GM18502 (cell line): ENCODE measurements around the gene ZNF33A.
"Not testable (repeated sequence)": the region's sequence is repeated elsewhere in the genome, so short reads cannot be mapped to it uniquely, and the experiment has no call there.

Source experiments
- ATAC-seq: cut with Tn5 transposase; IDR thresholded peaks from one replicate; pipeline ENCODE4 v1.9.1; 2021; ENCODE audit warnings: mild to moderate bottlenecking; ENCODE audit not compliant: unreplicated experiment, poor library complexity

Gene ZNF33A

DNA sequence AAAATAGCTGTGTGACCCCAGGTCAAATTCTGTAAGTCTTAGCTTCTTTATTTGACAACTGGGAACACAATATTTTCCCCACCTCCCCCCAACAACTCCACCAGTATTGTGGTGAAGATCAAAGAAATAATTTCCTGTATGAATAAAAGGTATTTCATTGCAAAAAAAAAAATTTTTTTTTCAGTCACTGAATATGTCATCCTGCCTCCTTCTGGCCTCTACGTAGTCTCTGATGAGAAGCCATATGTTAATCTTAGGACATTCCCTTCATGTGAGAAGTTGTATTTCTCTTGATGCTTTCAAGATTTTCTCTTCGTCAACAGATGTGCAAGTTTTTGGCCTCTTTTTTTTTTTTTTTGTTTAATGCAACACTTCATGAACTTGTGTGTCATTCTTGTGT is 33.0 kb downstream of the ZNF33A start:
- no peak for ATAC-seq

GRCh38 chr10:38045129-38045528 is 34.7 kb downstream of the ZNF33A start:
- ATAC-seq: no peak

DNA sequence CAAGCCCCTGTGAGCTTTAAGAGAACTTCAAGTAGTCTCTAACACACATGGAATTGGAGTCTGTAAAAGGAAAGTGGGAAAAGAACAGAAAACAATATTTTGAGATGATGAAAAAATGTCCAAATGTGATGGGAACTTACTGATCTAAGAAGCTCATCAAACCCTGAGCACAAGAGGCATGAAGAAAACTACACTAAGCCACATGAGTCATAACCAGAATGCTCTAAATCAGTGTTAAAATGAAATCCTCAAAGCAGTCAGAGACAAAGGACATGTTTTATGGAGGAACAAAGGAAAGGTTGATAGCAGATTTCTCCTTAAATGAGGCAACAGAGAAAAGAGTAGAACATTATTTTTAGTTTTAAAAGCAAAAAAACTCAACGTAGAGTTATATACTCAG is 37.2 kb downstream of the ZNF33A start:
- ATAC-seq: peak; percentile 76

- no peak for ATAC-seq
Observed at GRCh38 chr10:38050212-38050611, 39.7 kb downstream of the ZNF33A start.

GRCh38 chr10:38054361-38054797 is 43.9 kb downstream of the ZNF33A start:
- ATAC-seq: no peak

DNA sequence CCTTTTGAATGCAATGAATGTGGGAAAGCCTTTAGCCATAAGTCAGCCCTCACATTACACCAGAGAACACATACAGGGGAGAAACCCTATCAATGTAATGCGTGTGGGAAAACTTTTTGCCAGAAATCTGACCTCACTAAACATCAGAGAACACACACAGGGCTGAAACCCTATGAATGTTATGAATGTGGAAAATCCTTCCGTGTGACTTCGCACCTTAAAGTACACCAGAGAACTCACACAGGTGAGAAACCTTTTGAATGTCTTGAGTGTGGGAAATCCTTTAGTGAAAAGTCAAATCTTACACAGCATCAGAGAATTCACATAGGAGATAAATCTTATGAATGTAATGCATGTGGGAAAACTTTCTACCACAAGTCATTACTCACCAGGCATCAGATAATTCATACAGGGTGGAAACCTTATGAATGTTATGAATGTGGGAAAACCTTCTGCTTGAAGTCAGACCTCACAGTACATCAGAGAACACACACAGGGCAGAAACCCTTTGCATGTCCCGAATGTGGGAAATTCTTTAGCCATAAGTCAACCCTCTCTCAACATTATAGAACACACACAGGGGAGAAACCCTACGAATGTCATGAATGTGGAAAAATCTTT is 44.9 kb downstream of the ZNF33A start:
- ATAC-seq: not testable (repeated sequence)

DNA sequence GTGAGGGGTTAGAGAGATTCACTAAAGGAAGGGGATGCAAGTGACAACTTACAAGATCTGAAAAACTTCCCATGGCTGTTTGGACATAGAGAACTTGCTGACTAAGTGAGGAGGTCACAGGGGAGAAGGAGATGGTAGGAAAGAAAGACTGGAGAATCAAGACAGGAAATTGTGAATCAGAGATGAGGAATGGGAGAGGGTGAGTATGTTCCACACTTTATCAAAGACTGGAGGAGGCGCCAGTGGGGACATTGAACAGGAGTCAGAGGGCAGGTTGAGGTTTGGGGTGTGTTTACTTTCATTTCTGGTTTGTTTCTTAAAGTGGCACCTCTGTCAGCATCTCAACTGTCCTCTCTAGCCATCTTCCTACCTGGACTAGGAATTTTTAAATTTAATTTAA is 59.2 kb downstream of the ZNF33A start:
- ATAC-seq: not testable (repeated sequence)

GRCh38 chr10:38070501-38070900 is 60.0 kb downstream of the ZNF33A start:
- ATAC-seq: no peak

DNA sequence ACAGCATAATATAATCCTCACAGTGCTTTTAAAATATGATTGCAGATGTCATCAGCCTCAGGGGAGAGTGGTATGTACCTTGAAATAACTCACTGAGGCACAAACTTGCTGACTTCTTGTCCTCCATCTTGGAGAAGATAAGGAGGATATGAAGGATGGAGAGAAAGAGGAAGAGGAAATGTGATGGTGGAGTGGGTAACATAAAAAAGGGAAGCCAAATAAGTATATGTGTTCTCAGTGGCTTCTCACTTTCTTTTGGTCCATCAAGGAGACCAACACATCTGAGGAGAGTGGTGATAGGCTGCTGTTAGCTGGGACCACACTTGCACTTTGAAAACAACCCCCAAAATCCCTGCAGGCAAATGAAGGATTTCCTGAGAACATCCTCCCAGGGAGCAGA is 62.1 kb downstream of the ZNF33A start:
- peak; percentile 43 for ATAC-seq

DNA sequence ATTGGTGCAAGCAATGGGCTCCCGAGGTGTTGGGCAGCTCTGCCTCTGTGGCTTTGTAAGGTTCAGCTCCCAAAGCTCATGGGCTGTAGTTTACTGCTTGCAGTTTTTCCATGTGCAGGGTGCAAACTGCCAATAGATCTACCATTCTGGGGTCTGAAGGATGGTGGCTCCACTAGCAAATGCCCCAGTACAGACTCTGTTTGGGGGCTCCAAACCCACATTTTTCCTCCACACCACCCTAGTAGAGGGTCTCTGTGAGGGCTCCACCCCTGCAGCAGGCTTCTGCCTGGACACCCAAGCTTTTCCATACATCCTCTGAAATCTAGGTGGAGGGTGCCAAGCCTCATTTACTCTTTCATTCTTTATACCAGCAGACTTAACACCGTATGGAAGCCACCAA is 66.2 kb downstream of the ZNF33A start:
- no peak for ATAC-seq

DNA sequence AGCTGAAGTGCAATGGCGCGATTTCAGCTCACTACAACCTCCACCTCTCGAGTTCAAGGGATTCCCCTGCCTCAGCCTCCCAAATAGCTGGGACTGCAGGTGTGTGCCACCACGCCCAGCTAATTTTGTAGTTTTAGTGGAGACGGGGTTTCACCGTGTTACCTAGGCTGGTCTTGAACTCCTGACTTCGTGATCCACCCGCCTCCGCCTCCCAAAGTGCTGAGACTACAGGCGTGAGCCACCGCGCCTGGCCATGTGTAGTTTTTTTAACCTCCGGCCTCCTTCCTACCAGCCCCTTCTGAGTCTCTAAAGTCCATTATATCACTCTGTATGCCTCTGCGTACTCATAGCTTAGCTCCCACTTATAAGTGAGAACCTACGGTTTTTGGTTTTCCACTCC is 82.8 kb downstream of the ZNF33A start:
- ATAC-seq: not testable (repeated sequence)

GRCh38 chr10:38093816-38094157 is 83.3 kb downstream of the ZNF33A start:
- peak; percentile 30 for ATAC-seq

GRCh38 chr10:38094158-38094926 is 83.9 kb downstream of the ZNF33A start, which contains the start of gene ZNF37A:
ZNF37A (plus strand) TSS chr10:38094337; CDS start chr10:38096618, 2,281 bp downstream.
- peak; percentile 97 for ATAC-seq

DNA sequence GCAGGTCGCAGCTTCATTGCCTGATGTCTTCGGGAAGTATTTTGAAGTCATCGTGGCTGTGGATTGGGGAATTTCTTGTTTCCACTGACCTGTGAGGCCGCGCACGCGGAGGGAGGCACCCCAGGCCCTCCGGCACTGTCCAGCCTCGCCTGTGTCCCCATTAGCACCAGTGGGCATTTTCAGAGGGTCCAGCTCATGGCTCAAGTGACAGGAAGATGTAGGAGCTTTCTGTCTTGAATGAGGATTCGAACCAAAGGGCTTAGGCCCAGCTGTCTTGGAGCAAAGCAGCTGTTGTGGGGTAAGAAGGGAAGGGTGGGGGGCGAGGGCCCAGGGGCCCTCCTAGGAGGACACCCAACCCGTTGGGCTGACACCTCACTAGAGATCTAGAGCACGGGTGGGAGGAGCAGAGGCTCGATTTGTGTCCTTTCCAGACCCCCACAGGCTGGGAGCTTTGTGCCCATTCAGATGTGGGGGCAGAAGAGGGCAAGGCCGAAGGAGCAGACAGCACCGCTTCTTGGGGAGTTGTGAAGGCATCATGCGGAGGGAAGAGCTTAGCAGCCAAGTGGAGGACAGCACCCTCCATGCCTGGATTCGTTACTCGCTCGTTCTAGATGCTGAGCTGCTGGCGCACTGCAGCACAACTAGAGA is 84.6 kb downstream of the ZNF33A start:
- no peak for ATAC-seq

DNA sequence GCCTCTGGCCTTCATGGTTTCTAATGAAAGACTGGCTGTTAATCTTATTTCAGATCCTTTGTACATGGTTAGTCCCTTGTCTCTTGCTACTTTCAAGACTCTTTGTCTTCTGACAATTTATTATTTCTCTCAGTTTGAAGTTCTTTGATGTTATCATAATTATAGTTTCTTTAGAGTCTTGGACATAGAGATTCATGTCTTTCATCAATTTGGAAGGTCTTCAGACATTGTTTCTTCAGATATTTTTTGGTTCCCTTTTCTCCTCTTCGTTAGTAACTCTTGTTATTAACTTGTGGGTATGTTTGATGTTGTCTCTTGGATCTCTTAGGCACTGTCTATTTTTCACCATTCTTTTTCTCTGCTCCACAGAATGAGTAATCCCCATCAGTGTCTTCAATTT is 92.4 kb downstream of the ZNF33A start:
- ATAC-seq: no peak

- ATAC-seq: no peak
Observed at GRCh38 chr10:38103756-38104155, 93.3 kb downstream of the ZNF33A start.

GRCh38 chr10:38112159-38112558 is 101.7 kb downstream of the ZNF33A start:
- no peak for ATAC-seq
